HEK293 (cell line): ENCODE measurements around the gene COL15A1.

Experiments
- CTCF ChIA-PET: fragments of 350-600 bp; formaldehyde crosslinking; extraction: SDS; loops from one replicate; lab custom pipeline; 2021; ENCODE audit warnings: antibody characterized with exemption; lab: Yijun Ruan, JAX
- POLR2A ChIA-PET: fragments of 300-600 bp; formaldehyde crosslinking; extraction: SDS; loops from one replicate; lab custom pipeline; 2020; ENCODE audit warnings: antibody characterized with exemption, inconsistent platforms; lab: Yijun Ruan, JAX
- H3K27ac ChIP-seq: fragments of 200-500 bp; sonication (Bioruptor generic); 2 replicates; pipeline ENCODE4 v1.5.1; 2014; ENCODE audit warnings: low read depth, low read length, control low read depth, inconsistent platforms; ENCODE audit errors: extremely low read depth
- H3K36me3 ChIP-seq, 2 experiments: fragments of 200-500 bp in 1 of 2; sonication (Bioruptor generic) in 1 of 2; 1 replicate in 1 of 2; 2 replicates in 1 of 2; pipeline ENCODE4 v1.5.1; 2014 to 2017; ENCODE audit warnings: inconsistent platforms in 2 of 2, low read length in 2 of 2; ENCODE audit not compliant: control insufficient read depth in 2 of 2, insufficient read depth in 1 of 2
- H3K4me1 ChIP-seq: fragments of 200-500 bp; sonication (Bioruptor generic); 2 replicates; pipeline ENCODE4 v1.5.1; 2014; ENCODE audit warnings: mild to moderate bottlenecking, low read length, inconsistent platforms; ENCODE audit not compliant: control insufficient read depth, insufficient read depth
- H3K4me3 ChIP-seq: 2 replicates; pipeline ENCODE4 v1.5.1; 2011; ENCODE audit warnings: low read depth, mild to moderate bottlenecking, control low read depth, low read length, moderate library complexity
- H3K9me3 ChIP-seq: fragments of 200-500 bp; sonication (Bioruptor generic); 2 replicates; pipeline ENCODE4 v1.5.1; 2014; ENCODE audit warnings: low read depth, low read length, inconsistent platforms; ENCODE audit not compliant: control insufficient read depth, insufficient read depth
- ATF2 ChIP-seq: fragments of 450-650 bp; formaldehyde crosslinking; IDR thresholded peaks from 2 replicates; pipeline ENCODE4 v1.5.1; 2016; ENCODE audit warnings: missing biosample characterization, missing genetic modification characterization, low read depth
- HOXD13 ChIP-seq: sonication (generic); formaldehyde crosslinking; IDR thresholded peaks from 2 replicates; pipeline ENCODE4 v1.8.0; 2022; ENCODE audit warnings: missing genetic modification reagents, borderline replicate concordance
- KLF16 ChIP-seq: fragments of 450-650 bp; formaldehyde crosslinking; IDR thresholded peaks from 2 replicates; pipeline ENCODE4 v1.5.1; 2017; ENCODE audit warnings: missing biosample characterization, missing genetic modification characterization
- OVOL3 ChIP-seq: fragments of 450-650 bp; formaldehyde crosslinking; IDR thresholded peaks from 2 replicates; pipeline ENCODE4 v1.5.1; 2016; ENCODE audit warnings: missing biosample characterization, missing genetic modification characterization
- REPIN1 ChIP-seq: fragments of 450-650 bp; formaldehyde crosslinking; IDR thresholded peaks from 2 replicates; pipeline ENCODE4 v1.5.1; 2017; ENCODE audit warnings: missing biosample characterization, missing genetic modification characterization, low read depth
- SP7 ChIP-seq: fragments of 450-650 bp; formaldehyde crosslinking; IDR thresholded peaks from 2 replicates; pipeline ENCODE4 v1.5.1; 2016; ENCODE audit warnings: missing biosample characterization, missing genetic modification characterization
- ZBTB17 ChIP-seq: fragments of 450-650 bp; formaldehyde crosslinking; IDR thresholded peaks from 2 replicates; pipeline ENCODE4 v1.5.1; 2016; ENCODE audit warnings: missing biosample characterization, missing genetic modification characterization
- ZBTB21 ChIP-seq: fragments of 450-650 bp; formaldehyde crosslinking; IDR thresholded peaks from 2 replicates; pipeline ENCODE4 v1.5.1; 2017; ENCODE audit warnings: missing biosample characterization, missing genetic modification characterization
- ZBTB26 ChIP-seq: fragments of 450-650 bp; formaldehyde crosslinking; optimal IDR thresholded peaks from 2 replicates; pipeline ENCODE3; 2016; ENCODE audit warnings: missing biosample characterization, mild to moderate bottlenecking, missing genetic modification characterization
- ZFP37 ChIP-seq: fragments of 450-650 bp; formaldehyde crosslinking; IDR thresholded peaks from 2 replicates; pipeline ENCODE4 v1.5.1; 2016; ENCODE audit warnings: missing biosample characterization, missing genetic modification characterization
- ZNF148 ChIP-seq: fragments of 450-650 bp; formaldehyde crosslinking; IDR thresholded peaks from 2 replicates; pipeline ENCODE4 v1.5.0; 2017; ENCODE audit warnings: missing biosample characterization, missing genetic modification characterization, borderline replicate concordance
- ZNF214 ChIP-seq: fragments of 450-650 bp; formaldehyde crosslinking; IDR thresholded peaks from 2 replicates; pipeline ENCODE4 v1.5.1; 2017; ENCODE audit warnings: missing biosample characterization, mild to moderate bottlenecking, missing genetic modification characterization, borderline replicate concordance
- ZNF24 ChIP-seq: fragments of 450-650 bp; formaldehyde crosslinking; IDR thresholded peaks from 2 replicates; pipeline ENCODE4 v1.5.1; 2016; ENCODE audit warnings: missing biosample characterization, missing genetic modification characterization
- ZNF274 ChIP-seq, 2 experiments: fragments of 200-500 bp in 1 of 2; fragments of 450-650 bp in 1 of 2; sonication (Bioruptor generic) in 1 of 2; formaldehyde crosslinking in 1 of 2; IDR thresholded peaks; 2 replicates each; pipeline versions ENCODE4 v1.5.1 to v1.6.1; 2014 to 2016; ENCODE audit warnings: borderline replicate concordance in 1 of 2, inconsistent platforms in 1 of 2, low read length in 1 of 2, missing biosample characterization in 1 of 2, missing genetic modification characterization in 1 of 2
- ZNF341 ChIP-seq: fragments of 450-650 bp; formaldehyde crosslinking; IDR thresholded peaks from 2 replicates; pipeline ENCODE4; 2016; ENCODE audit warnings: low read depth, missing biosample characterization, missing genetic modification characterization
- ZNF433 ChIP-seq: fragments of 450-650 bp; formaldehyde crosslinking; IDR thresholded peaks from 2 replicates; pipeline ENCODE4 v1.5.1; 2016; ENCODE audit warnings: missing biosample characterization, missing genetic modification characterization, low read depth
- ZNF549 ChIP-seq: fragments of 450-650 bp; IDR thresholded peaks from 2 replicates; pipeline ENCODE4 v1.5.1; 2018; ENCODE audit warnings: missing biosample characterization, missing genetic modification characterization, mild to moderate bottlenecking, inconsistent platforms, moderate library complexity
- ZNF624 ChIP-seq: fragments of 450-650 bp; formaldehyde crosslinking; IDR thresholded peaks from 2 replicates; pipeline ENCODE4 v1.5.1; 2017; ENCODE audit warnings: missing biosample characterization, missing genetic modification characterization
- ZXDB ChIP-seq: fragments of 450-650 bp; formaldehyde crosslinking; IDR thresholded peaks from 2 replicates; pipeline ENCODE4 v1.5.1; 2016; ENCODE audit warnings: missing biosample characterization, missing genetic modification characterization
- TF ChIP-seq, protein P1 (sequence below): fragments of 450-650 bp; IDR thresholded peaks from 2 replicates; pipeline ENCODE4 v1.5.1; 2018; ENCODE audit warnings: missing biosample characterization, mild to moderate bottlenecking, missing genetic modification characterization

The COL15A1 gene

DNA sequence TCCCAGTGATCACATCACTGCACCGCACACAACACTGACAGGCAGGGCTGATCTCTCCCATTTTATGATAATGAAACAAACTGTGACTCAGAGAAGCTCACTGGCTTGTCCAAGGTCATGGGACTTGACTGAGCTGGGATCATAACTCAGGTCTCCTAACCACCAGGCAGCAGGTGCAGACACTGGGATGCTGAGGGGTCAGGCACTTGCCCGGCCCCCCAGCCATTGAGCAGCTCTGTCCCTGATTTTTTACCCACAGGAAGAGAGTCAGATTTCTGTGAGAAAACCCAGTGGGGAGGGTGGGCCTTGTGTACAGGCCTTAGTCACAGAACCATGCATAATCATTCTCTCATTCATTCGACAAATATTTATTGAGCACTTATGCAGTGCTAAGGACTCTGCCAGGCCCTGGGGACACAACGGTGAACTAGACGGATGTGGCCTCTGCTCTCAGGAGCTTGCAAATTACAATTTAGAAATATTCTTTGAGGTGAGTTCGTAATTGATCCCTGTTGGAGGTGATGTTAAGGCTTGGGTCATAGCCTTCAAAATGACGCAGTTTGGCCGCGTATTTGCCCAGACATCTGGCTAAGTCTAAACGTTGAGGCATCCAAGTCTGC is 106.7 kb downstream of the COL15A1 start:
- Histone ChIP-seq H3K4me3 (no peak overlapping the region), H3K36me3 (no peaks in the 10 kb centered on the region), H3K4me1 (no peaks in the 10 kb centered on the region), H3K9me3 (no peaks in the 10 kb centered on the region), H3K27ac (no peak overlapping the region)
- TF ChIP-seq OVOL3 (tag by site-specific recombination) = no peak
- no peak for TF ChIP-seq KLF16 (tag by site-specific recombination)
- TF ChIP-seq ZNF624 (tag by site-specific recombination) = no peak
- no peak for TF ChIP-seq ZNF341 (tag by site-specific recombination)
- TF ChIP-seq REPIN1 (tag by site-specific recombination) = no peak
- no peak for TF ChIP-seq ZNF433 (tag by site-specific recombination)
- TF ChIP-seq ZNF214 (tag by site-specific recombination) = no peak
- no peak for TF ChIP-seq ZNF549 (tag by site-specific recombination)
- TF ChIP-seq ZNF148 (tag by site-specific recombination) = no peak
- no peak for TF ChIP-seq ZBTB17
- TF ChIP-seq, protein P1, sequence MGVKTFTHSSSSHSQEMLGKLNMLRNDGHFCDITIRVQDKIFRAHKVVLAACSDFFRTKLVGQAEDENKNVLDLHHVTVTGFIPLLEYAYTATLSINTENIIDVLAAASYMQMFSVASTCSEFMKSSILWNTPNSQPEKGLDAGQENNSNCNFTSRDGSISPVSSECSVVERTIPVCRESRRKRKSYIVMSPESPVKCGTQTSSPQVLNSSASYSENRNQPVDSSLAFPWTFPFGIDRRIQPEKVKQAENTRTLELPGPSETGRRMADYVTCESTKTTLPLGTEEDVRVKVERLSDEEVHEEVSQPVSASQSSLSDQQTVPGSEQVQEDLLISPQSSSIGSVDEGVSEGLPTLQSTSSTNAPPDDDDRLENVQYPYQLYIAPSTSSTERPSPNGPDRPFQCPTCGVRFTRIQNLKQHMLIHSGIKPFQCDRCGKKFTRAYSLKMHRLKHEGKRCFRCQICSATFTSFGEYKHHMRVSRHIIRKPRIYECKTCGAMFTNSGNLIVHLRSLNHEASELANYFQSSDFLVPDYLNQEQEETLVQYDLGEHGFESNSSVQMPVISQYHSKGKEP = no peak
- no peak for TF ChIP-seq ATF2 (tag by site-specific recombination)
- no peak for TF ChIP-seq SP7 (tag by site-specific recombination)
- no peak for TF ChIP-seq ZBTB26 (tag by site-specific recombination)
- no peak for TF ChIP-seq ZNF24 (tag by site-specific recombination)
- no peak for TF ChIP-seq ZXDB (tag by site-specific recombination)
- TF ChIP-seq ZNF274 (IDR thresholded peaks at IDR 0.05; ENCODE audit: low read length) = no peak
- no peak for TF ChIP-seq ZNF274 (tag by site-specific recombination; IDR thresholded peaks at IDR 0.05; ENCODE audit: borderline replicate concordance)
- TF ChIP-seq ZFP37 (tag by site-specific recombination) = no peak
- no peak for TF ChIP-seq ZBTB21 (tag by site-specific recombination)
- TF ChIP-seq HOXD13 = no peak
- CTCF ChIA-PET = interaction anchor here (0.5 kb wide), 1 partner anchor 11 kb away, joined by 4 read pairs; no protein-coding TSS in a partner anchor
- POLR2A ChIA-PET = no interaction called here
